ENCODE results near the gene TP53INP2.
"Not testable (repeated sequence)": the region's sequence is repeated elsewhere in the genome, so short reads cannot be mapped to it uniquely, and the experiment has no call there.

The TP53INP2 gene

DNA sequence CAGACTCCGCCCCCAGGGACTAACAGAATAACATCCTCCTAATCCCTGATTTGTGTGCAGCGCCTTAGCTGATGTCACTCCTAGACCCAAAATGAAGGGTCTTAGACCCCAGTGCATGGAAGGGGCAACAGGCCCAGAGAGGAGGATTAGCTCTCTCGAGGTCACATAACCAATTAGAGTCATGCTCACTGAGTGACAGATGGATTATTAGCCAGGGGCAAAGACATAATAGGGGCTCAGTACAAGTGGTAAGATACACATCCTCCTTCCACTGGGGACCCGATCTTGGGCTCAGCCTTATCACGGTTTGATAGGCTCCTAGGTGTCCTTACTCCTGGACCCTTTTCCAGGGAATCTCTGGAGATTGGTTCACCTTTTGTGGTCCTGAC is 858 bp downstream of the TP53INP2 start:
- DNase-seq (ENCODE audit: low read depth): no peak
- peak overlapping the region; percentile 81 for H3K4me3 ChIP-seq (ENCODE audit: low read depth, low read length)

DNA sequence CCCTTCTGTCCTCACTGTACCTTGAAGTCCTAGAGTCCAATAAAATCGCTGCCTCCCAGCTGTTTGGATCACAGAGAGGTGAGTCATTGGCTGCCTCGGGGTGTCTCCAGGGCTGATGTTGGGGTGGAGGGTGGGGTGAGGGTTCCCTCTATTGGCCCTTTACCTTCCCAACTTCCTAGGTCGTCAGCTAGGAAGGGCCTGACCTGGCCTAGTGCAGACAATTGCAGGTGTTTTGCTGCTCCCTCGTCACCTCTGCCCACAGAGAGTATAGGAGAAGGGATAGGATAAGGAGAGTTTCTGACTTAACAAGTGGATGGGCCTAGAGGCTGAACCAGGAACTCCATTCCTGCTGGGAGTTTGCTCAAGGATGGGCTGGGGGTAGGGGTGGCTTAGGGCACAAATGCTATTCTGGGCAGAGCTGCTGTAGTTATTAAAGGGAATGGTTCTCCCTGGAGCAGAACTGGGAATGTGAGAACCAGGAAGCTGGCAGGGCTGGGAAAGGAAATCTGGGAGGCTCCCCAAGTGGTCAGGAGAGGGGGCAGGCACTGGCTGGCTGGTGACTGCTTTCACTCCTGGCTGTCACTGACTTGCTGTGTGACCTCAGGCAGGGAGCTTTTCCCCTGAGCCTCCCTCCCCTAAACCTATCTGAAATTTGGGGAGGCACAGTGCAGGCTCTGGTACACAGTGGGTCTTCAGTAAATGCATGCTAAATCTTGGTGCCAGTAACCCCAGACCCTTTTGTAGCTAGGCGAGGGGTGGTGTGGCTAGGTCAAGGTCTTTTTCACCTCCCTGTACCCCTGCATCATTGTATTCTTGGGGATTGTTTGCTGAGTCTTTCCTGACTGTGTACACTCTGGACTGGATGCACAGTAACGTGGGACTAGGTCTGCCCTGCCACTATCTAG is 1.5 kb downstream of the TP53INP2 start:
- no peak overlapping the region for H3K4me3 ChIP-seq (ENCODE audit: low read depth, low read length)
- DNase-seq (ENCODE audit: low read depth): no peak

DNA sequence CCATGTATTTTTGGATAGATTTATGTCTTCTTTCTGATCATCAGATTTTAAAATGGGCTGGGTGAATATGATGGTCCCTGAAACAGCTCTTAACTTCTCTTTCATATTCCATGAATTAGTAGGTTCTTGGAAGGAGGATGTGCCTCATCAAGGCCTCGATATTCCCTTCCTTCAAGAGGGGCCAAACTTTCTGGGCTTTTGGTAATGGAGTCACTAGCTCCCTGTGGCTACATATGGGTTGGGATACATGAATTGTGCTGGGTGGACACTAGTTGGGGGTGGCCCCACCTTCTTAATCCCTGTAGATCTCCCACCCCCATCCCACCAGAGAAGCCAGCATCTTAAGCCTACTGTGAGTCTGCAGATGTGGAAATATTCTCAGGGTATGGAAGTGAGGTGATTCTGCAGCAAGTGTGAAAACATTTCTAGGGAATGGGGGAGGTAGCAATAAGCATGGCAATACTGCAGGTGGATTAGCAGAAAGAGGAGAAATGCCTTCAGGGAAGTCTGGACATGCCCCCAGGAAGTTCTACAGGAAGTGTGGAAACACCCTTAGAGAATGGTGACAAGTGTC is 2.2 kb downstream of the TP53INP2 start:
- DNase-seq (ENCODE audit: low read depth): no peak
- no peak overlapping the region for H3K4me3 ChIP-seq (ENCODE audit: low read depth, low read length)

DNA sequence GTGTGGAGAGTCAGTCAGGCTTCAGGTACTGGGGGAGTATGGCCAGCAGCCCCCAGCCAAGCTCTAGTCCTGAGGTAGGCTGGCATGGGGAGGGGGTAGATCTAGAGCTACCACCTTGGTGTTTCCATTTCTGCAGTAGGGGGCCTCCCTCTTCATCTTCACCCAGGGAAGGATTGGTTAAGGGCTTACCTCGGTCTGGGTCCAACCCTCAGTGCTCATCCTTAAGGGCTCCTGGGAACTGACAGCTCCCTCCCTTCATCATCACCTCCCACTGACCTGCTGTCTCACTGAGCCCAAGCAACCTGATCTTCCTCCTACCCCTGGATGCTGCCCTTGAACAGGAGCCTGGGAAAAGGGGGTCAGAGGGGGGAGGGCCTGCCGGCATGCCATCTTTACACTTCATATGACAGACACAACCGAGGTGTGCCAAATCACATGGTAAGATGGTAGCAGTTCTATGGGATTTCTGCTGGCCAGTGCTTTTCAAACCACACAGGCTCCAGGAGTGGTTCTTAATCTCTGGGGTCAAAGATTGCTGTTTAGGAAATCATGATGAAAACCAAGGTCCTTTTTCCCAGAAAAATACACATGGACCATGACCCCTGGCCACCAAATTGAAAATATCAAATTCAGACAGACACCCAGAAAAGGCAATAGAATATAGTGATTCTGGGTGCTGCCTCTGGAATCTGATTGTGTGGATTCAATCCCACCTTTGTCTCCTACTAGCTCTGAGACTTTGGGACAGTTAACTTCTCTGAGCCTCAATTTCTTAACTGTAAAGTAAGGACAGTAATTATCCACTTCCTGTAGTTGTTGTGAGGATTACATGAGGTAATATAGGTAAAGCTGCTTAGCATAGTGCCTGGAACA is 3.0 kb downstream of the TP53INP2 start:
- no peak overlapping the region for H3K4me3 ChIP-seq (ENCODE audit: low read depth, low read length)
- DNase-seq (ENCODE audit: low read depth): no peak

DNA sequence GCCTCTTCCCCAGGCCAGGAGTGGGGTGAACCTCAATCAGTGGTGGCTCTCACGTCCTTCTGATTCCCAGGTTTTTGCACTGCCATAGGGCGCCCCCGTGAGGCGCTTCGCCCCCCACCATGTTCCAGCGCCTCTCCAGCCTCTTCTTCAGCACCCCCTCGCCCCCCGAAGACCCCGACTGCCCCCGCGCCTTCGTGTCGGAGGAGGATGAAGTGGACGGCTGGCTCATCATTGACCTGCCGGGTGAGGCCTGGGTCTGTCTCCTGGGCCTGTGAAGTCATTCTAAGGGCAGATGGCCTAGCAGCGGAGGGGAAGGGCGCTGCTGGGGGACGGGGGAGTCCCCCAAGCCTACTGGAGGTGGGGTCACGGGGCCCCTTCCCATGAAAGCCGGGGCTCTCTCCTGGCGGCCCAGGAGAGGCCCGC is 4.5 kb downstream of the TP53INP2 start:
- no peak for DNase-seq (ENCODE audit: low read depth)
- H3K4me3 ChIP-seq (ENCODE audit: low read depth, low read length): peak overlapping the region; percentile 62

DNA sequence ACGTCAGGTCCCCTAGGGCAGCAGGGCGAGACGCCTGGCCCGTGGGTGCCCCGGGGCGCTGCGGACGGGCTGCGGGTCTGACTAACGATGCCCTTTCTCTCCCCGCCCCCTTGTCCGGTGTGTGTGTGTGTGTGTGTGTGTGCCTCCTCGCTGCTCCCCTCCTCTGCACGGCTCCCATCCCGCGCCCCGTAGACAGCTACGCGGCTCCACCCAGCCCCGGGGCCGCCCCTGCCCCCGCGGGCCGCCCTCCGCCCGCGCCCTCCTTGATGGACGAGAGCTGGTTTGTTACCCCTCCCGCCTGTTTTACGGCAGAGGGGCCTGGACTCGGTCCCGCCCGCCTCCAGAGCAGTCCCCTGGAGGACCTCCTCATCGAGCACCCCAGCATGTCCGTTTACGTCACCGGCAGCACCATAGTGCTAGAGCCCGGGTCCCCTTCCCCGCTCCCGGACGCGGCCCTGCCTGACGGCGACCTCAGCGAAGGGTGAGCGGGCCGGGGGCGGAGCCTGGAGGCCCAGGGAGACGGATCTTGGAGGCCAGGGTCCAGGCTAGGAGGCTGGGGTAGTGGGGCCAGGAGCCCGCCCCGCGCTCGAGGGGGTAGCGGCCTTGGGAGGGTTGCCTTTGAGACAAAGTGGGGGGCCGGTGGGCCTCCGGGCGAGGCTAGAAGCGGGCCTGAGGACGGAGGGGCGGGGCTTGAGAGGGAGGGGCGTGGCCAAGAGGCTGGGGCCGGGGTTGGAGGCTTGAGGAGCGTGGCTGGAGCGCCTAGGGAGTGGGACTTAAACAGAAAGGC is 5.1 kb downstream of the TP53INP2 start:
- peak overlapping the region; percentile 62 for H3K4me3 ChIP-seq (ENCODE audit: low read depth, low read length)

DNA sequence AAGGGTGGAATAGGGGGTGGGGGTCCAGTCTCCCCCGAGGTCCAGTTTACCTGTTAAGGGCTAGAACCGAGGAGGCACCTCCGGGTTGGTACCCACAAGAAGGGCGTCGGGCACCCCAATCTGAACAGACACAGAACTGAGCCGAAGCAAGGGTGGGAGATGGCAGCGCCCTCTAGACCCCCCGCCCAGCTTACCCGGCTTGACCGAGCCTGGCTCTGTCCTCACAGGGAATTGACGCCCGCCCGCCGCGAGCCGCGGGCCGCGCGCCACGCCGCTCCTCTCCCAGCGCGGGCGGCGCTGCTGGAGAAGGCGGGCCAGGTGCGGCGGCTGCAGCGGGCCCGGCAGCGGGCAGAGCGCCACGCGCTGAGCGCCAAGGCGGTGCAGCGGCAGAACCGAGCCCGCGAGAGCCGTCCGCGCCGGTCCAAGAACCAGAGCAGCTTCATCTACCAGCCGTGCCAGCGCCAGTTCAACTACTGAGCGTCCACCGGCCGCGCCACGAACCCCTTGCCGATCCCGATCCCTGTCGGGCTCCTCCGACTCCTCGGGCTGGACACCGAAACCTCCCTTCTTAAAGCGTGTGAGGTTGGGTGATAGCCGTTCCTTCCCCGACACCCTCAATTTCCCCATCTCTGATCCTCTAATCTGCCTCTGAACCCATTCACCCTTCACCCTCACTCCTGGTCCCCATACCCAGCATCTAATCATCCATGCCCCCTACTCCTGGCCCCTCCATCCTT is 5.9 kb downstream of the TP53INP2 start:
- no peak for DNase-seq (ENCODE audit: low read depth)

More for the DNA sequence above, 5.1 kb downstream of the TP53INP2 start:
- peak; percentile 75 for DNase-seq (ENCODE audit: low read depth)

DNA sequence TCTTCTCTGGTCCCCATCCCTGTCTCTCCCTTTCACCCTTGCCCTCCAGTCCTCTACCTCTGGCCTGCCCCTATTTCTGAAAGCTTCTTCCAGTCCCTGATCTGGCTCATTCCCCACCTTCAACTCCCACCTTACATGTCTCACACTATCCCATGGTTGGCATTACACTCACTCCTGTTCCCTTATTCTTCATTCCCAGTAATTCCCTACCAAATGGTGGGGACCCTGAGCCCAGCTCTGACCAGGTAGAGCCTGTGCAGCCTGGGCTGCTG is 6.4 kb downstream of the TP53INP2 start:
- H3K4me3 ChIP-seq (ENCODE audit: low read depth, low read length): peak overlapping the region; percentile 62
- no peak for DNase-seq (ENCODE audit: low read depth)

More for the DNA sequence above, 5.9 kb downstream of the TP53INP2 start:
- H3K4me3 ChIP-seq (ENCODE audit: low read depth, low read length): peak overlapping the region; percentile 62

DNA sequence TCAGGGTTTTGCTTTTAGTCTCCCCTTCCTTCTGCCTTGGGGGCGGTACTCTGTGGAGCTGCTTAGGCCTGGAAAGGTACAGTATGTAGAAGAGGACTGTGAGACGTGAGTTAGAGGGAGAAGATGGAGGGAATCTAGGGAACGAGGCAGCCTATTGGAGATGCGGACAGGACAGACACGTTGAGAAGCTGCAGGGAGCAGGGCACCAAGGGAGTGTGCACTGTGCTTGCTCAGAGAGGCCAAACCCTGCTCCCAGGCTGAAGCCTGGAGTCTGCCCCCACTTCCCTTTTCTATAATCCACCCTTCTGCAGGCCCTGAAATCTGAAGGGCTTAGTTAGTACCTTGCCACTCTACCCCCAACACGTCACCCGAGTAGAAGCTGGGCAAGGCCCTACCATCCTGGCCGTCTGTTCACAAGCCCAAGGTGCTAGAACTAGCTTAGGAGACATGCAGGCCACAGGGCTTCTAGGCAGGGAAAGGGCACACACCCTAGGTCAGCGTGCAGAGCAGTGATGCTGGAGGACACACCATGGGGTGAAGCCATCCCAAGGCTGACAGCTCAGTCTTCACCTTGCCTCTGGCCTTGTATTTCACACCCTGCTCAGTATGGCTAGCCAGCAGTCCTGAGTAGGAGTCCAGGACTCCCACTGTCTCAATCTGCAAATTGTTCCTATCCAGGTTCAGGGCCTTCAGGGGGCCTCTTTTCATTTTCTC is 6.9 kb downstream of the TP53INP2 start:
- no peak overlapping the region for H3K4me3 ChIP-seq (ENCODE audit: low read depth, low read length)
- DNase-seq (ENCODE audit: low read depth): no peak

DNA sequence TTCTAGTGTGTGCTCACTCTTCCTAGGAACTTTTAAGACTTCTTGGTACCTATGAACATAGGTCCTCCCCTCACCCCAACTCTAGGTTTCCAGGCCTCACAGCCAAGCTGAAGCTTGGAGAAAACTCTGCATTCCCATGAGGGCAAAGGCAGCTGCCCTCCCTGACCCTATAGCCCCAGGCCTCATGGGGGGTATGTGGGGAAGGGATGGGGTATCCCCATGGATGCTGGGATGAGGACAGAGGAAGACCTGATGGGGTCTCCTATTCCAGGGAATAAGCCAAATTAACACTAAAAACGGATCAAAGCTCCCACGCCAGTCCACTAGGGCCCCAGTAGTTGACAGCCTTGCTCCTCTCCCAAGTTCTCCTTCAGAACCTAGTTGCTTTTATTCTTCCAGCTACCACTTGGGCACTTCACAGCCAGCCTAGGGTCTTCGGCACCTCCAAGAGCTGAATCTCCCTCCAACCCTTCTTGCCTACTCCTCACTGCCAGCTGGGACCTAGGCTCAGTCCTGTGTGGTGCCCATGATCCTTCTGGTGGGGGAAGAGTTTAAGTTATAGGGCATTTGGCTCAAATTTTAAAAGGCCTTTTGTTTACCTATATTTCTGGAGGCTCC is 7.8 kb downstream of the TP53INP2 start:
- H3K4me3 ChIP-seq (ENCODE audit: low read depth, low read length): no peak overlapping the region
- no peak for DNase-seq (ENCODE audit: low read depth)

DNA sequence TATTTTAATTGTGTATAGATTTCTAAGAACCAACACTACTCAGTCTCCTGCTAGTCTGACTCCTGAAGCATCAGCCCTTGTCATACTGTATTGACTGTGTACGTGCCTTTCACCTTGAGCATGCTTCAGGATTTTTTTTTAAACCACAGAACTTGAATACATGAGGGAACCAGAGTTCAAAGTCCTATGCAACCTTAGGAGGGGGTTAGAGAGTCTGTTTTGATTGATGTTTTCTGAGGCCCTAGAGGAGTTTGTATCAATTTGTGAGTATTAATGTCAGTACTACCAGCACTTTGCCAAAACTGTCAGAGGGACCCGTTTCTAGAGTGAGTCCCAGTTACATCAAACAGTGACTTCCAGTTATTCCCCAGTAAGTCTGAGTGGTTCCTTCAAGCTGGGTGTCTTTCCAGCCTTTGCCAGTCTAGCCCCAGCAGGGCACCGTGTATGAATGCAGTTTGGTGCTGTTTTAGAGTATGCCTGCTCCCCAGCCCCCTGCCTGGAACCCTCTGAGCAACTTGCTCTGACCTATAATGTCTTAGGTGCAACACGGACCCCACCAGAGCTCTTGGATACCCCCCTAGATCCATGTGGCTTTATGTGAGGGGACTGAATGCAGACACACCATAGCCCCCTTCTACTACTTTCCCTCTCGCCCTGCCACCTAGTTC is 8.5 kb downstream of the TP53INP2 start:
- H3K4me3 ChIP-seq (ENCODE audit: low read depth, low read length): no peak overlapping the region
- no peak for DNase-seq (ENCODE audit: low read depth)

DNA sequence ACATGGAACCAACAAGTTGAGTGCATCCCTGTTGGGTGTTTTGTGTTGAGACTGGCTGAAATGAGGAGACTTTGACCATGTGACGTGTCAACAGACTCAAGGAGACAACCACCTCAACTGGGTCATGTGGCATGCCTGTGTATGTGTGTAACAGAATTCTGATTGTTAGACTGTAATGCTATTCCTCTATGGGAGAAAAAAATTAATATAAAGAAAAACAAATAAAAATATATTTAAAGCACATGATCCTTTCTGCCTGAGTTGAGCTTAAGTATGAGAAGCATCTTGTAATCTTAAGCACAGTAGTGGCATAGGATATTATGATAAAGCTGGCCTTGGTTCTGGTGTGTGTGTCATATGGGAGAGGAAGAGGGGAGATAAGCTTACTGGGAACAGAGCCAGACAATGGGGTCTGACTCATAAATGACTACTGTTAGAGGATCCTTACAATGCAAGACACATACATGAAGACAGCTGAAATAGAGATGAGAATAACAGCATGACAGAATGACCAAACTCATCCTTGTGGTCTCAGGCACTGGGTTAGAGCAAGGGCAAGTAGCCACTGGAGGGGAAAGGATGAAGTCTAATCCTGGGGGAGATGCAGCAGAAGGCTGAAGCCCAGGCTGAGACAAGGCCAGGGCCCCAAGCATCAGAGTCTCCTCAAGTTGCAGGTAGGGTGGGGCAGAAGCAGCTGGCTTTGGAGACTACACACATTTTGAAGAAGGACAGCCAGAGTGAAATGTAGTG is 9.2 kb downstream of the TP53INP2 start:
- DNase-seq (ENCODE audit: low read depth): peak; percentile 97
- no peak overlapping the region for H3K4me3 ChIP-seq (ENCODE audit: low read depth, low read length)

DNA sequence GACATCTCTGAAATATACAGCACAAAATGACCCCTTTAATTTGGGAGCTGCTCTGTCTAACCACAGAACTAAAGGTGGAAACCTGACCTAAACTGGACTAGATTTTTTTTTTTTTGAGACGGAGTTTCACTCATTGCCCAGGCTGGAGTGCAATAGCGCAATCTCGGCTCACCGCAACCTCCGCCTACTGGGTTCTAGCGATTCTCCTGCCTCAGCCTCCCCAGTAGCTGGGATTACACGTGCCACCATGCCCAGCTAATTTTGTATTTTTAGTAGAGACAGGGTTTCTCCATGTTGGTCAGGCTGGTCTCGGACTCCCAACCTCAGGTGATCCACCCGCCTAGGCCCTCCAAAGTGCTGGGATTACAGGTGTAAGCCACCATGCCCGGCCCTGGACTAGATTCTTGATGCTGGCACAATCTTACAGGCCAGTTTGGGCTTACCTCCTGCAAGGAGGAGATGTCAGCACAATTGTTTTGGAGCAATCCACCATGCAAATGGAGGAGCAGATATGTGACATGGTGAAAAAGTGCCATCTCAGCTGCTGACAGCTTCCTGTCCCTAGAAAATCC is 9.9 kb downstream of the TP53INP2 start:
- H3K4me3 ChIP-seq (ENCODE audit: low read depth, low read length); DNase-seq (ENCODE audit: low read depth): not testable (repeated sequence)

DNA sequence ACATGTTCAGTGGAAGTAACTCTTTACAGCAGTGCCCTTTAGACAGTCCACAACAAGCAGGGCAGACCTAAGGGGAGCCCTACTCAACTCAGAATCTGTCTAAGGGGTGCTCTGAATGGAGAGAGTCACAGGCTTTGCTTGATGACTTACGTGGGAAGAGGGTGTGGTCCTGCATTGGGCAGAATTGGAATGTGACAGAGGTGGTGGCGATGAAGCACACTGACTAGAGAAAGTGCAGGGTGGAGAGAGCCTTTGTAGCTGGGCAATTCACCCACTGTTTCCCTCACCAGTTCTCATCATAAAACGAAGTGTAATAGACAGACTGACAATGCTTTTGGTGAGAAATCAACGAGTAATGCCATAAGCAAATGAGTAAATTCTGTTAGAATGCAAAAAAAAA is 11.2 kb downstream of the TP53INP2 start:
- no peak for DNase-seq (ENCODE audit: low read depth)
- no peak overlapping the region for H3K4me3 ChIP-seq (ENCODE audit: low read depth, low read length)

DNA sequence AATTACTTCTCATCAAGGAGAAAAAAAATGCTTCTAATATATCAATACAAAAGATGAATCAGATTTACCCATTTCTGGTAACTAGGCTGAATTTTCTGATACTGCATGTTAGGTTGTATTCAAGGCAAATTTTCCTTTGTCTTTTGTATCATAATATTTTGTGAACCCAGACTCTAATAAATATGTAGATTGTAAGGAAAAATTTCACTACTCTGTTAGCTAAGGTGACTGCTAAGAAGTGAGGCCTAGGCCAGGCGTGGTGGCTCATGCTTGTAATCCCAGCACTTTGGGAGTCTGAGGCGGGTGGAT is 12.7 kb downstream of the TP53INP2 start:
- H3K4me3 ChIP-seq (ENCODE audit: low read depth, low read length): no peak overlapping the region
- DNase-seq (ENCODE audit: low read depth): no peak

DNA sequence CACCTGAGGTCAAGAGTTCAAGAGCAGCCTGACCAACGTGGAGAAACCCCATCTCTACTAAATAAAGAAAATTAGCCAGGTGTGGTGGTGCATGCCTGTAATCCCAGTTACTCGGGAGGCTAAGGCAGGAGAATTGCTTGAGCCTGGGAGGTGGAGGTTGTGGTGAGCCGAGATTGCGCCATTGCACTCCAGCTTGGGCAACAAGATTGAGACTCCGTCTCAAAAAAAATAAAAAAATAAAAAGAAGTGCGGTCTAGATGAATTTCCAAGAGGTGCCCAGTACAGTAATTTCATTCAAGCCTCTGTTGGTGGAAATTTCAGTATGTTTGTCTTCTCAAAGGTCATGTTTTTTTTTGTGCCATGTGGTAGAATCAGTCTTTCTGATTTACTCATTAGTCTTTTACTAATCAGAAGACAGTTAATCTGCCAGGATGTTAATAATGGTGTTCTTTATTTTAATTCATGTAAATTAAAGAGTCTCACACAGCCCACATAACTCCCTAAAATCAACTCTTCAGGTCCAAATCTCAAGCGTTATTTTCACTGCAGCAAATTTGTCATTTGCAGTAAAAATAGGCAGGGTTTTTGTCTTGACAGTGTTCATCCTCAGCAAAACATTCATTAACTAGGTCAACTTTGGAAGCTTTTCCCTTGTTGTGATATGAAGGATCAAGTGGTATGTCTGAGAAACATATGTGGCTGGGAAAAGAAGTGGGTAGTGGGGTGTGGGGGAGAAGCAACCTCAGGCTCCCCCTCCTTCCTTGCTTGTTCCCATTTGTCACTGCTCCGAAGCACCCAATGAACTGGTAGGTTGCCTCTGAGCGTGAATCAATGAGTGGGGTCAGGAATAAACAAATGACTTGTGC is 13.3 kb downstream of the TP53INP2 start:
- no peak for DNase-seq (ENCODE audit: low read depth)
- H3K4me3 ChIP-seq (ENCODE audit: low read depth, low read length): no peak overlapping the region
